H1 (cell line): ENCODE measurements around the gene ASB13. TPM values are rescaled to one million over a fixed set of nuclear protein-coding genes. Genes with fewer than 3 reads are reported as not detected.

Experiments
- CTCF ChIA-PET: fragments of 300-600 bp; sonication (Branson Sonifier 250); formaldehyde crosslinking; loops from one replicate; lab custom pipeline; 2021; ENCODE audit not compliant: partially characterized antibody; lab: Charles Lee
- POLR2A ChIA-PET: fragments of 300-600 bp; sonication (Branson Sonifier 250); formaldehyde crosslinking; loops from one replicate; lab custom pipeline; 2021; ENCODE audit warnings: inconsistent platforms; ENCODE audit not compliant: partially characterized antibody; lab: Charles Lee
- DNase-seq, 2 experiments: peaks; one replicate each; pipeline versions ENCODE4 v3.0.0 to v3.0.0-alpha.2; 2010 to 2022; ENCODE audit warnings: low spot score in 2 of 2, low read depth in 1 of 2, mixed read lengths in 1 of 2
- FAIRE-seq: peaks from 2 replicates; lab custom pipeline; 2011; peaks lifted over from hg19 to GRCh38; lab: Jason Lieb, UNC
- H2AFZ ChIP-seq: 2 replicates; pipeline ENCODE4 v1.8.1; 2012; ENCODE audit warnings: low read length, inconsistent platforms
- H2AK5ac ChIP-seq: 2 replicates; pipeline ENCODE4 v1.6.1; 2013; ENCODE audit warnings: low read depth, low read length
- H2BK120ac ChIP-seq: replicated peaks from 2 replicates; pipeline ENCODE3; 2013; ENCODE audit warnings: low read depth, low read length, inconsistent platforms
- H2BK12ac ChIP-seq: 2 replicates; pipeline ENCODE4 v1.6.1; 2013; ENCODE audit warnings: low read depth, low read length
- H2BK15ac ChIP-seq: 2 replicates; pipeline ENCODE4 v1.6.1; 2013; ENCODE audit warnings: low read length
- H2BK20ac ChIP-seq: 2 replicates; pipeline ENCODE4 v1.6.1; 2013; ENCODE audit warnings: low read length
- H2BK5ac ChIP-seq: 2 replicates; pipeline ENCODE4 v1.6.1; 2013; ENCODE audit warnings: low read depth, low read length
- H3K14ac ChIP-seq: 2 replicates; pipeline ENCODE4 v1.6.1; 2013; ENCODE audit warnings: inconsistent platforms; ENCODE audit not compliant: insufficient read length
- H3K18ac ChIP-seq: 2 replicates; pipeline ENCODE4 v1.6.1; 2013; ENCODE audit warnings: low read length; ENCODE audit errors: extremely low read depth
- H3K23ac ChIP-seq: 2 replicates; pipeline ENCODE4 v1.6.1; 2013; ENCODE audit warnings: inconsistent platforms; ENCODE audit not compliant: insufficient read length
- H3K23me2 ChIP-seq: 2 replicates; pipeline ENCODE4 v1.6.1; 2013; ENCODE audit warnings: low read depth, low read length
- H3K27ac ChIP-seq: 2 replicates; pipeline ENCODE4 v1.6.1; 2011; ENCODE audit warnings: low read depth, low read length, inconsistent platforms
- H3K27me3 ChIP-seq, 4 experiments: replicated peaks in 1 of 4; 1 replicate in 1 of 4; 2 replicates in 3 of 4; pipeline versions ENCODE4 v1.6.1 to v1.8.1; 2011 to 2013; ENCODE audit warnings: low read length in 3 of 4, mild to moderate bottlenecking in 3 of 4, inconsistent platforms in 2 of 4, mixed read lengths in 2 of 4, moderate library complexity in 1 of 4; ENCODE audit not compliant: control insufficient read depth in 3 of 4, insufficient read depth in 3 of 4; ENCODE audit errors: extremely low read depth in 1 of 4
- H3K36me3 ChIP-seq, 4 experiments: 2 replicates each; pipeline versions ENCODE4 v1.6.1 to v1.8.1; 2011 to 2013; ENCODE audit warnings: mild to moderate bottlenecking in 4 of 4, low read length in 3 of 4, moderate library complexity in 2 of 4, control low read depth in 1 of 4, inconsistent platforms in 1 of 4; ENCODE audit not compliant: insufficient read depth in 4 of 4, control insufficient read depth in 2 of 4
- H3K4ac ChIP-seq: replicated peaks from 2 replicates; pipeline ENCODE3; 2013; ENCODE audit warnings: low read length, low read depth, mixed read lengths, inconsistent platforms; ENCODE audit not compliant: insufficient read length
- H3K4me1 ChIP-seq, 4 experiments: replicated peaks in 1 of 4; 1 replicate in 1 of 4; 2 replicates in 3 of 4; pipeline versions ENCODE4 v1.6.1 to v1.8.1; 2011 to 2013; ENCODE audit warnings: low read length in 3 of 4, inconsistent platforms in 2 of 4, mixed read lengths in 1 of 4; ENCODE audit not compliant: insufficient read depth in 4 of 4, control insufficient read depth in 3 of 4
- H3K4me2 ChIP-seq, 2 experiments: 2 replicates each; pipeline versions ENCODE4 v1.6.1 to v1.8.1; 2011 to 2013; ENCODE audit warnings: low read depth in 2 of 2, low read length in 2 of 2, control low read depth in 1 of 2, inconsistent platforms in 1 of 2, mild to moderate bottlenecking in 1 of 2; ENCODE audit not compliant: insufficient read depth in 1 of 2
- H3K4me3 ChIP-seq, 4 experiments: fragments of 200-600, 300-600 bp in 1 of 4; sonication (generic), shearing (Covaris generic), sonication (Bioruptor Twin) in 1 of 4; 2 replicates each; pipeline versions ENCODE4 v1.5.1 to v1.8.1; 2011 to 2016; ENCODE audit warnings: low read length in 4 of 4, low read depth in 3 of 4, control low read depth in 2 of 4, inconsistent platforms in 2 of 4, mild to moderate bottlenecking in 2 of 4, mixed read lengths in 1 of 4, moderate library complexity in 1 of 4; ENCODE audit not compliant: insufficient read depth in 2 of 4; ENCODE audit errors: extremely low read depth in 1 of 4
- H3K56ac ChIP-seq: replicated peaks from 2 replicates; pipeline ENCODE3; 2013; ENCODE audit warnings: low read depth, mild to moderate bottlenecking, mixed read lengths, low read length, inconsistent platforms; ENCODE audit not compliant: insufficient read length
- H3K79me1 ChIP-seq: 2 replicates; pipeline ENCODE4 v1.6.1; 2013; ENCODE audit warnings: low read depth, low read length, control low read depth
- H3K79me2 ChIP-seq, 2 experiments: 2 replicates each; pipeline versions ENCODE4 v1.6.1 to v1.8.1; 2012 to 2013; ENCODE audit warnings: low read length in 2 of 2, mild to moderate bottlenecking in 2 of 2, inconsistent platforms in 1 of 2; ENCODE audit not compliant: insufficient read depth in 2 of 2, control insufficient read depth in 1 of 2
- H3K9ac ChIP-seq, 4 experiments: replicated peaks in 1 of 4; 1 replicate in 1 of 4; 2 replicates in 3 of 4; pipeline versions ENCODE4 v1.6.1 to v1.8.1; 2011 to 2013; ENCODE audit warnings: low read depth in 3 of 4, low read length in 3 of 4, control low read depth in 2 of 4, mild to moderate bottlenecking in 2 of 4, moderate library complexity in 2 of 4, inconsistent platforms in 1 of 4; ENCODE audit errors: extremely low read depth in 1 of 4
- H3K9me3 ChIP-seq, 2 experiments: 2 replicates each; pipeline versions ENCODE4 v1.6.1 to v1.8.1; 2012 to 2013; ENCODE audit warnings: mild to moderate bottlenecking in 2 of 2, moderate library complexity in 2 of 2, control low read depth in 1 of 2, inconsistent platforms in 1 of 2, low read depth in 1 of 2, low read length in 1 of 2, mixed read lengths in 1 of 2; ENCODE audit not compliant: insufficient read depth in 2 of 2
- H4K20me1 ChIP-seq, 2 experiments: replicated peaks in 1 of 2; 2 replicates each; pipeline versions ENCODE3 to v1.8.1; 2011 to 2013; ENCODE audit warnings: inconsistent platforms in 2 of 2, low read length in 2 of 2, mild to moderate bottlenecking in 1 of 2; ENCODE audit not compliant: insufficient read depth in 2 of 2, control insufficient read depth in 1 of 2
- H4K5ac ChIP-seq: 2 replicates; pipeline ENCODE4 v1.6.1; 2013; ENCODE audit warnings: low read length, low read depth, mixed read lengths, inconsistent platforms; ENCODE audit not compliant: insufficient read length
- H4K8ac ChIP-seq: 2 replicates; pipeline ENCODE4 v1.8.0; 2013; ENCODE audit warnings: mild to moderate bottlenecking, moderate library complexity, low read length, inconsistent platforms; ENCODE audit not compliant: insufficient read depth; ENCODE audit errors: extremely low read depth
- H4K91ac ChIP-seq: replicated peaks from 2 replicates; pipeline ENCODE3; 2013; ENCODE audit warnings: low read length, mixed read lengths, inconsistent platforms; ENCODE audit not compliant: insufficient read length
- CHD2 ChIP-seq: IDR thresholded peaks from 2 replicates; pipeline ENCODE4 v1.6.1; 2012; ENCODE audit warnings: low read length, improper control_type of control experiment
- EZH2 ChIP-seq: fragments of 200-600 bp; sonication (generic); IDR thresholded peaks from 2 replicates; pipeline ENCODE4 v1.7.1; 2012; ENCODE audit warnings: low read depth, mild to moderate bottlenecking, moderate library complexity, low read length, inconsistent platforms; ENCODE audit not compliant: severe bottlenecking
- GABPA ChIP-seq: IDR thresholded peaks from 2 replicates; pipeline ENCODE4 v1.6.1; 2011; ENCODE audit warnings: mild to moderate bottlenecking, low read length, moderate library complexity, borderline replicate concordance; ENCODE audit not compliant: insufficient read depth
- HDAC6 ChIP-seq: IDR thresholded peaks from one replicate; pipeline ENCODE4 v1.7.1; 2012; ENCODE audit warnings: low read depth, mild to moderate bottlenecking, inconsistent platforms, low read length, moderate library complexity
- SIRT6 ChIP-seq: IDR thresholded peaks from one replicate; pipeline ENCODE4 v1.7.1; 2012; ENCODE audit warnings: low read length, inconsistent platforms
- WGBS, 2 experiments: shearing (Covaris generic) in 1 of 2; methylation state at CpG; one replicate each; pipeline versions ENCODE4 v1.1.6 to v1.1.7; 2013 to 2015; ENCODE audit warnings: low lambda C conversion rate in 2 of 2, mixed read lengths in 2 of 2, inconsistent platforms in 1 of 2, low coverage in 1 of 2, missing lambda C conversion rate in 1 of 2; ENCODE audit not compliant: insufficient replicate concordance in 2 of 2, insufficient coverage in 1 of 2, insufficient read length in 1 of 2; ENCODE audit errors: extremely low coverage in 1 of 2, missing lambda C conversion rate in 1 of 2; 5-methylcytosine and 5-hydroxymethylcytosine counted together
- polyA plus RNA-seq, 7 experiments: library from polyadenylated mRNA; depleted of rRNA in 3 of 7; stranded (reverse) in 5 of 7; unstranded in 2 of 7; fragments of >200 nt in 5 of 7; fragments of 200-250 nt in 2 of 7; gene quantifications; 1 replicate in 5 of 7; 2 replicates in 1 of 7; 4 replicates in 1 of 7; pipeline versions ENCODE4 v1.2.1 to v1.2.3, GENCODE V29; 2011 to 2013; ENCODE audit warnings: missing spikeins in 2 of 7, mixed read lengths in 2 of 7
- total RNA-seq: library from RNA; stranded (reverse); fragmentation: NEBNext Ultra II Directional; extraction: Animal tissue kit (Norgen Biotek cat#: 25700); gene quantifications from 2 replicates; pipeline ENCODE4 v1.2.1, GENCODE V29; 2021

ASB13 gene
- total and polyA plus RNA-seq, 2 of the 8 experiments (the other 6 are each of a cell fraction or from before 2014, with no cell fraction given), result 12.3 to 20.2 TPM

- H3K9me3 ChIP-seq, result no peaks in the 10 kb centered on the region
- no peak overlapping the region for H3K27ac ChIP-seq
- H4K20me1 ChIP-seq, result no peaks in the 10 kb centered on the region
- no peaks in the 10 kb centered on the region; the same call in 1 of the 2 replicates for H3K23me2 ChIP-seq
- no peaks in the 10 kb centered on the region for H3K79me1 ChIP-seq
- no peak overlapping the region for H3K23ac ChIP-seq
- no peak overlapping the region for H3K4ac ChIP-seq
- CTCF ChIA-PET, result interaction anchor here (1.1 to 2.2 kb wide), 3 partner anchors 16 to 165 kb away, joined by 3 to 6 read pairs (median 5); no protein-coding TSS in a partner anchor
- H3K18ac ChIP-seq, result no peak overlapping the region
- H3K36me3 ChIP-seq, result no peaks in the 10 kb centered on the region
- no peak overlapping the region for H2BK120ac ChIP-seq
- H2BK12ac ChIP-seq, result no peak overlapping the region; the same call in 1 of the 2 replicates
- DNase-seq (no peak), FAIRE-seq (no peak)
- no peak overlapping the region for H2AFZ ChIP-seq
- no peak overlapping the region for H3K9ac ChIP-seq
- H3K14ac ChIP-seq, result no peak overlapping the region
- no peak overlapping the region for H2BK15ac ChIP-seq
- no peaks in the 10 kb centered on the region for H3K4me1 ChIP-seq
- TF ChIP-seq CHD2 (no peak), HDAC6 (no peak), EZH2 (no peak), GABPA (no peak), SIRT6 (no peak)
- no peak overlapping the region for H2BK5ac ChIP-seq
- 92% methylated on average over 7 of the region's 7 CpGs; no CpG with 5 or more reads in 1 of the 2 experiments for WGBS, 2 experiments
- no peak overlapping the region for H4K91ac ChIP-seq
- no peaks in the 10 kb centered on the region for H3K27me3 ChIP-seq
- H2AK5ac ChIP-seq, result no peak overlapping the region
- H2BK20ac ChIP-seq, result no peak overlapping the region
- H4K8ac ChIP-seq, result no peak overlapping the region; the same call in 1 of the 2 replicates
- no peak overlapping the region for H3K56ac ChIP-seq
- no peaks in the 10 kb centered on the region for H3K79me2 ChIP-seq
- POLR2A ChIA-PET, result no interaction called here
- no peak overlapping the region for H3K4me2 ChIP-seq
- no peak overlapping the region for H3K4me3 ChIP-seq
- no peak overlapping the region for H4K5ac ChIP-seq
Measured at GRCh38 chr10:5607594-5607993, 58.8 kb downstream of the ASB13 start.
